ENCODE results near the gene SRGAP2B. TPM values are rescaled to one million over a fixed set of nuclear protein-coding genes. Genes with fewer than 3 reads are reported as not detected.
"Not testable (repeated sequence)": the region's sequence is repeated elsewhere in the genome, so short reads cannot be mapped to it uniquely, and the experiment has no call there.

The SRGAP2B gene
- total and polyA plus RNA-seq, 2 of the 8 experiments (the other 6 are each of a cell fraction or from before 2014, with no cell fraction given): 4.9 to 39.5 TPM

GRCh38 chr1:145114560-145115057, 19.5 kb upstream of the SRGAP2B start:
- H2BK120ac ChIP-seq (replicated peaks; ENCODE audit: low read depth, low read length); H3K14ac ChIP-seq (ENCODE audit: insufficient read length); H4K91ac ChIP-seq (replicated peaks; ENCODE audit: insufficient read length, low read length); H2AFZ ChIP-seq (ENCODE audit: low read length); H3K79me1 ChIP-seq (ENCODE audit: low read depth, low read length); H3K4ac ChIP-seq (replicated peaks; ENCODE audit: insufficient read length, low read depth, low read length); CTCF ChIA-PET (ENCODE audit: partially characterized antibody); H3K23me2 ChIP-seq (ENCODE audit: low read depth, low read length); H3K4me1 ChIP-seq (replicated peaks in 1 of 4; ENCODE audit: control insufficient read depth in 3 of 4, insufficient read depth in 4 of 4, low read length in 3 of 4); H3K27me3 ChIP-seq (replicated peaks in 1 of 4; ENCODE audit: control insufficient read depth in 3 of 4, extremely low read depth in 1 of 4, insufficient read depth in 3 of 4, low read length in 3 of 4); H3K9ac ChIP-seq (replicated peaks in 1 of 4; ENCODE audit: extremely low read depth in 1 of 4, low read depth in 3 of 4, low read length in 3 of 4); H3K27ac ChIP-seq (ENCODE audit: low read depth, low read length); H3K23ac ChIP-seq (ENCODE audit: insufficient read length); H3K9me3 ChIP-seq (ENCODE audit: insufficient read depth in 2 of 2, low read depth in 1 of 2, low read length in 1 of 2); H2BK20ac ChIP-seq (ENCODE audit: low read length); H2AK5ac ChIP-seq (ENCODE audit: low read depth, low read length); H2BK15ac ChIP-seq (ENCODE audit: low read length); H3K36me3 ChIP-seq (ENCODE audit: control insufficient read depth in 2 of 4, insufficient read depth in 4 of 4, low read length in 3 of 4); H3K18ac ChIP-seq (ENCODE audit: extremely low read depth, low read length); H3K4me3 ChIP-seq (ENCODE audit: extremely low read depth in 1 of 4, insufficient read depth in 2 of 4, low read depth in 3 of 4, low read length in 4 of 4); FAIRE-seq; H4K20me1 ChIP-seq (replicated peaks in 1 of 2; ENCODE audit: control insufficient read depth in 1 of 2, insufficient read depth in 2 of 2, low read length in 2 of 2); H2BK5ac ChIP-seq (ENCODE audit: low read depth, low read length); H3K79me2 ChIP-seq (ENCODE audit: control insufficient read depth in 1 of 2, insufficient read depth in 2 of 2, low read length in 2 of 2); H3K4me2 ChIP-seq (ENCODE audit: insufficient read depth in 1 of 2, low read depth in 2 of 2, low read length in 2 of 2); DNase-seq (ENCODE audit: low read depth in 1 of 2, low spot score in 2 of 2); H4K5ac ChIP-seq (ENCODE audit: insufficient read length, low read depth, low read length); H4K8ac ChIP-seq (ENCODE audit: extremely low read depth, insufficient read depth, low read length); H3K56ac ChIP-seq (replicated peaks; ENCODE audit: insufficient read length, low read depth, low read length); POLR2A ChIA-PET (ENCODE audit: partially characterized antibody); H2BK12ac ChIP-seq (ENCODE audit: low read depth, low read length): not testable (repeated sequence)
- WGBS, 2 experiments (ENCODE audit: extremely low coverage in 1 of 2, insufficient coverage in 1 of 2, insufficient read length in 1 of 2, insufficient replicate concordance in 2 of 2, low coverage in 1 of 2, low lambda C conversion rate in 2 of 2, missing lambda C conversion rate in 1 of 2): no CpG with 5 or more reads among the region's 1 CpG

- H3K56ac ChIP-seq (replicated peaks; ENCODE audit: insufficient read length, low read depth, low read length); DNase-seq (ENCODE audit: low read depth in 1 of 2, low spot score in 2 of 2); H3K4me1 ChIP-seq (replicated peaks in 1 of 4; ENCODE audit: control insufficient read depth in 3 of 4, insufficient read depth in 4 of 4, low read length in 3 of 4); H4K91ac ChIP-seq (replicated peaks; ENCODE audit: insufficient read length, low read length); H4K20me1 ChIP-seq (replicated peaks in 1 of 2; ENCODE audit: control insufficient read depth in 1 of 2, insufficient read depth in 2 of 2, low read length in 2 of 2); H3K14ac ChIP-seq (ENCODE audit: insufficient read length); H2BK15ac ChIP-seq (ENCODE audit: low read length); H3K4me3 ChIP-seq (ENCODE audit: extremely low read depth in 1 of 4, insufficient read depth in 2 of 4, low read depth in 3 of 4, low read length in 4 of 4); H3K27me3 ChIP-seq (replicated peaks in 1 of 4; ENCODE audit: control insufficient read depth in 3 of 4, extremely low read depth in 1 of 4, insufficient read depth in 3 of 4, low read length in 3 of 4); H3K4me2 ChIP-seq (ENCODE audit: insufficient read depth in 1 of 2, low read depth in 2 of 2, low read length in 2 of 2); H3K36me3 ChIP-seq (ENCODE audit: control insufficient read depth in 2 of 4, insufficient read depth in 4 of 4, low read length in 3 of 4); H3K4ac ChIP-seq (replicated peaks; ENCODE audit: insufficient read length, low read depth, low read length); H2BK12ac ChIP-seq (ENCODE audit: low read depth, low read length); H3K9ac ChIP-seq (replicated peaks in 1 of 4; ENCODE audit: extremely low read depth in 1 of 4, low read depth in 3 of 4, low read length in 3 of 4); H4K5ac ChIP-seq (ENCODE audit: insufficient read length, low read depth, low read length); H4K8ac ChIP-seq (ENCODE audit: extremely low read depth, insufficient read depth, low read length); H3K23me2 ChIP-seq (ENCODE audit: low read depth, low read length); POLR2A ChIA-PET (ENCODE audit: partially characterized antibody); FAIRE-seq; H3K79me1 ChIP-seq (ENCODE audit: low read depth, low read length); H3K23ac ChIP-seq (ENCODE audit: insufficient read length); H3K9me3 ChIP-seq (ENCODE audit: insufficient read depth in 2 of 2, low read depth in 1 of 2, low read length in 1 of 2); H2BK20ac ChIP-seq (ENCODE audit: low read length); H2BK5ac ChIP-seq (ENCODE audit: low read depth, low read length); H3K18ac ChIP-seq (ENCODE audit: extremely low read depth, low read length); H2AK5ac ChIP-seq (ENCODE audit: low read depth, low read length); CTCF ChIA-PET (ENCODE audit: partially characterized antibody); H2AFZ ChIP-seq (ENCODE audit: low read length); H3K79me2 ChIP-seq (ENCODE audit: control insufficient read depth in 1 of 2, insufficient read depth in 2 of 2, low read length in 2 of 2); H3K27ac ChIP-seq (ENCODE audit: low read depth, low read length); H2BK120ac ChIP-seq (replicated peaks; ENCODE audit: low read depth, low read length): not testable (repeated sequence)
- WGBS, 2 experiments (ENCODE audit: extremely low coverage in 1 of 2, insufficient coverage in 1 of 2, insufficient read length in 1 of 2, insufficient replicate concordance in 2 of 2, low coverage in 1 of 2, low lambda C conversion rate in 2 of 2, missing lambda C conversion rate in 1 of 2): no CpG with 5 or more reads among the region's 3 CpGs
Observed at GRCh38 chr1:145112703-145113102, 17.6 kb upstream of the SRGAP2B start.
